ENCODE results near the gene PLBD2.

The PLBD2 gene

DNA sequence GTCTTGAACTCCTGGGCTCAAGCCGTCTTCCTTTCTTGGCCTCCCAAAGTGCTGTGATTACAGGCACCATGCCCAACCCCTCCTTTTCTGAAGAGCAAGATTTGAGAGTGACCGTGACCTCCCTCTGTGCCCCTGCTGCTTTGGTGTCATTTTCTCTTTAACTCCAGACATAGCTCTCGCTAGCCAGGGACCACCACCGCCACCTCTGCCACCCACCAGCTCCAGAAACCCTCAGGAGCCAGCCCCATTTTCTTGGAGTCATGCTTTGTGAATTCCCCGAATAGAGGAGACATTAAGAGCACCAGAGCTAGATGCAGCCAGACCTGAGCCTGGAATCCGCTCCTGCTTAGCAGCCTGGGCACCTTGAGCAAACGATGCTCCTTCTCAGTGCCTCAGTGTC is 81.9 kb downstream of the PLBD2 start:
- H3K9me3 ChIP-seq (replicated peaks in 1 of 11), result peaks cover 0 to 5% (median 2%) of the 10 kb centered on the region in 11 experiments; a peak in 6 of 22 replicates
- H3K27me3 ChIP-seq, result no peaks in the 10 kb centered on the region
- no peak overlapping the region for H3K27ac ChIP-seq
- H3K36me3 ChIP-seq, result no peaks in the 10 kb centered on the region
- H3K4me1 ChIP-seq, result peaks cover 0 to 3% (median under 1%) of the 10 kb centered on the region in 10 experiments; a peak in 3 of 20 replicates
- peaks cover 0 to 21% (median 0%) of the 10 kb centered on the region in 11 experiments; a peak in 1 of 22 replicates for H4K20me1 ChIP-seq
- H3K9ac ChIP-seq, result no peak overlapping the region
- TF ChIP-seq Cebpa-rat (IDR thresholded peaks at IDR 0.05), result no peak
- H3K4me2 ChIP-seq, result no peak overlapping the region
- no peak overlapping the region for H3K4me3 ChIP-seq

All from BLaER1 treated with 17β-estradiol and CSF1 and Interleukin-3, amounts not matched to agents 10 nM and 100 nM (cell line).